Skeletal muscle satellite cell (primary cell): ENCODE data around the gene TSPAN32. TPM values are rescaled to one million over a fixed set of nuclear protein-coding genes. Genes with fewer than 3 reads are reported as not detected.

ENCODE experiments used
- H3K27me3 ChIP-seq: 2 replicates; pipeline ENCODE4 v1.7.0; 2013; ENCODE audit warnings: low read length; ENCODE audit not compliant: control insufficient read depth, insufficient read depth
- H3K36me3 ChIP-seq: 2 replicates; pipeline ENCODE4 v1.7.0; 2013; ENCODE audit warnings: mild to moderate bottlenecking, control low read depth, low read length; ENCODE audit not compliant: insufficient read depth
- H3K4me1 ChIP-seq: 2 replicates; pipeline ENCODE4 v1.7.0; 2013; ENCODE audit warnings: low read length; ENCODE audit not compliant: control insufficient read depth, insufficient read depth
- H3K4me2 ChIP-seq: 2 replicates; pipeline ENCODE4 v1.7.0; 2013; ENCODE audit warnings: mild to moderate bottlenecking, low read length
- H3K4me3 ChIP-seq: 2 replicates; pipeline ENCODE4 v1.7.0; 2013; ENCODE audit warnings: low read length
- H3K9ac ChIP-seq: 2 replicates; pipeline ENCODE4 v1.7.0; 2013; ENCODE audit warnings: mild to moderate bottlenecking, low read depth, low read length, moderate library complexity
- H3K9me3 ChIP-seq: replicated peaks from 2 replicates; pipeline ENCODE4 v1.7.0; 2013; ENCODE audit warnings: mild to moderate bottlenecking, control low read depth, low read length
- total RNA-seq: library from RNA; depleted of rRNA; stranded (reverse); fragments of >200 nt; gene quantifications from 2 replicates; pipeline ENCODE4 v1.2.3, GENCODE V29; 2012; rRNA removed

TSPAN32 gene, protein sequence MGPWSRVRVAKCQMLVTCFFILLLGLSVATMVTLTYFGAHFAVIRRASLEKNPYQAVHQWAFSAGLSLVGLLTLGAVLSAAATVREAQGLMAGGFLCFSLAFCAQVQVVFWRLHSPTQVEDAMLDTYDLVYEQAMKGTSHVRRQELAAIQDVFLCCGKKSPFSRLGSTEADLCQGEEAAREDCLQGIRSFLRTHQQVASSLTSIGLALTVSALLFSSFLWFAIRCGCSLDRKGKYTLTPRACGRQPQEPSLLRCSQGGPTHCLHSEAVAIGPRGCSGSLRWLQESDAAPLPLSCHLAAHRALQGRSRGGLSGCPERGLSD
- total RNA-seq, result under 0.01 TPM in 1 of 2 replicates, not detected in the other

DNA sequence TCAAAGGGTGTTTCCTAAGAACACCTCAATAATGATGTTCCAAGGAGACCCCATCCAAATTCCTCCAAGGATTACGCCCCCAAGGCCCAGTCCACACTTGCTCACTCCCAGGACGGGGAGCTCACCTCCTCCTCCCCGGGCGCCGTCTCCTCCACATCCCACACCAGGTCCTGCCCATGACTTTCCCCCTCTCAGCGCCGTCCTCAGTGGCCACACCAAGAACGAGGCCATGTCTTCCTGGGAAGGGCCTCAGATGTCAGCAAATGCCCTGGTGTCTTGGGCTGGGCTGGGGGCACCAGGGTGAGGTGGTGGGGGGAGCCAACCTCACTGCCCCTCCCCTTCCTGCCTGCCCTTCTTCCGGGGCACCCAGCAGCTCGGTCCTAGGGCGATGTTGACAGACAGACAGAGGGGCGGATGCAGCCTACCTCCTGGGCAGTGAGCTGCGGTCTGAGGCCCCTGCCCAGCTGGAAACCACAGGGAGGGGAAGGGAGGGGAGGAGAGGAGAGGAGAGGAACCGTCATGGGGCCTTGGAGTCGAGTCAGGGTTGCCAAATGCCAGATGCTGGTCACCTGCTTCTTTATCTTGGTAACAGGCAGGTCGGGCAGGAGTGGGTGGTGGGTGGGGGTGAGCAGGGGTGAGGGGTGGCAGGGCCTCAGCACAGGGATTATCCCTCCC is at the start of gene TSPAN32, which contains the start of gene C11orf21:
Gene TSPAN32 (plus strand): TSS at position 383 of the 675 bp plus-strand sequence. CDS start 137 bp downstream, at position 520.
Gene C11orf21 (minus strand): TSS at position 288 of the 675 bp plus-strand sequence. CDS start 110 bp downstream, at position 178.
- no peak within 1 kb of the TSS for H3K4me3 ChIP-seq
- H3K27me3 ChIP-seq, result peaks cover 13% of the 10 kb centered on the region
- no peak within 1 kb of the TSS for H3K9ac ChIP-seq
- H3K36me3 ChIP-seq, result no peaks in the 10 kb centered on the region
- H3K4me2 ChIP-seq, result no peak within 1 kb of the TSS
- H3K9me3 ChIP-seq, result no peaks in the 10 kb centered on the region
- H3K4me1 ChIP-seq, result peaks cover 14% of the 10 kb centered on the region

DNA sequence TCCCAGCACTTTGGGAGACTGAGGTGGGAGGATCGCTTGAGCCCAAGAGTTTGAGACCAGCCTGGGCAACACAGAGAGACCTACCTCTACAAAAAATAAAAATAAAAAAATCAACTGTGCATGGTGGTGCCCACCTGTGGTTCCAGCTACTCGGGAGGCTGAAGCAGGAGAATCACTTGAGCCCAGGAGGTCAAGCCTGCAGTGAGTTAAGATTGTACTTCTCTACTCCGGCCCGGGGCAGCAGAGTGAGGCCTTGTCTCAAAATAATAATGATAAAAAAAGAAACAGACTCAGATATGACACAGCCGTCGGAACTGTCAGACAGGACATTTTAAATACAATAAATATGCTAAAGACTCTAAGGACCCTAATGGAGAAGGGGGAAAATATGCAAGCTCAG is 49.8 kb upstream of the TSPAN32 start:
- Histone ChIP-seq H3K9me3 (no peaks in the 10 kb centered on the region), H3K4me1 (no peaks in the 10 kb centered on the region), H3K9ac (no peak overlapping the region), H3K27me3 (peaks cover 31% of the 10 kb centered on the region), H3K36me3 (no peaks in the 10 kb centered on the region), H3K4me2 (no peak overlapping the region), H3K4me3 (no peak overlapping the region)

DNA sequence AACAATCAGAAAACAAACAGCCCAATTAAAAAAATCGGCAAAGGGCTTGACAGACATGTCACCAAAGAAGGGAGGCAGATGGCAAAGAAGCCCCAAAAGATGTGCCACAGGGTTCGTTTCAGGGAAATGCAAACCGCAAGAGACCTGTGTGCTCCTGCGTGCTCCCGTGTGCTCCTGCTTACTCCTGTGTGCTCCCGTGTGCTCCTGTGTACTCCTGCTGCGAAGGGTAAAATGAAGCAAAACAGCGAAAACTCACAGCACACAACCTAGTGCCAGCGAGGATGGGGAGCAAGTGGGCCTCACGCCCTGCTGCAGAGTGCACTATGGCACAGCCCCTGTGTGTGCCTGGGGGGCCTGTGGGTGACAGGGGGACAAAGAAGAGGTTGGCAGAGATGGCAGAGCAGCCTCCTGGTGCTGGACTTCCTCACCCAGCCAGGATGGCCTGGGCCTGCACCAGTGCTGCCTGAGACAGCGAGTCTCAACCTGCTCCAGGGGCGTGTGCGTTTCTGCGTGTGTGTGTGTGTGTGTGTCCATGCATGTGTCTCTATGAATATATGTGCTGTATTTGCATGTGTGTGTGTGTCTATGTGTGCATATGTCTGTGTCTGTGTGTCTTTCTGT is 45.4 kb upstream of the TSPAN32 start:
- H3K9me3 ChIP-seq, result no peaks in the 10 kb centered on the region
- no peaks in the 10 kb centered on the region for H3K36me3 ChIP-seq
- H3K4me2 ChIP-seq, result no peak overlapping the region
- H3K9ac ChIP-seq, result no peak overlapping the region
- H3K4me1 ChIP-seq, result no peaks in the 10 kb centered on the region
- peaks cover 40% of the 10 kb centered on the region for H3K27me3 ChIP-seq
- no peak overlapping the region for H3K4me3 ChIP-seq

DNA sequence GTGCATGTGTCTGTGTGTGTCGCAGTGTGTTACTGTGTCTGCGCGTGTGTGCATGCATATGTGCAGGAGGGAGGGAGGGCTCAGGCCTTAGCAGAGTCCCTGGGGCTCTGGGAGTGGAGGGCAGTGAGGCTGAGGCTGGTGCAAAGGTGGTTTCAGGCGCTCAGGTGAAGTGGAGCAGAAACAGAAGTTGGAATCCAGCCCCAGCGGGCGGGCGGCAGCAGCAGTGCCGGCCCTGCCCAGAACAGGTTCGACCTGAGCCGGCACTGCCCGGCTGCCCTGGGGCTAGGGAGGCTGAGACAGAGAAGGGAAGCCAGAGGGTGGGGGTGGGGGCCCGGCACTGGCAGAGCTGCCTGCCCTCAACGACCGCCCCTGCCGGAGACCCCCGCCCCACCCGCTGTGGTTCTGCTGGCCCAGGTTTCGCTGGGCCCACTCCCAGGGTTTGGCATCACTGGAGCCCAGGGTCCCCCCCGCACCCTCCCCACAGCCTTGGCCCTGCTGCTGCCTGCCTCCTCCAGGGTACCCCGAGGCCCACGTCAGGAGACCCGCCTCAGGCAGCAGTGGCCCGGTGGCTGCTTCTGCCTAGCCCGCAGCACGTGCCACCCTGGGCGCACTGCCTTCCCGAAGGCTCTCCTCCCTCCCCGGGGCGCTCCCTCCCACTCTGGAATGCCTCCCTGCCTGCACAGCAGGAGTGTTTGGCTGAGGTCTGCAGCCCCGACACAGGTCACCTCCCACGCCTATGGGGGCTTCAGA is 44.7 kb upstream of the TSPAN32 start:
- no peak overlapping the region for H3K4me2 ChIP-seq
- no peak overlapping the region for H3K4me3 ChIP-seq
- no peak overlapping the region for H3K9ac ChIP-seq

DNA sequence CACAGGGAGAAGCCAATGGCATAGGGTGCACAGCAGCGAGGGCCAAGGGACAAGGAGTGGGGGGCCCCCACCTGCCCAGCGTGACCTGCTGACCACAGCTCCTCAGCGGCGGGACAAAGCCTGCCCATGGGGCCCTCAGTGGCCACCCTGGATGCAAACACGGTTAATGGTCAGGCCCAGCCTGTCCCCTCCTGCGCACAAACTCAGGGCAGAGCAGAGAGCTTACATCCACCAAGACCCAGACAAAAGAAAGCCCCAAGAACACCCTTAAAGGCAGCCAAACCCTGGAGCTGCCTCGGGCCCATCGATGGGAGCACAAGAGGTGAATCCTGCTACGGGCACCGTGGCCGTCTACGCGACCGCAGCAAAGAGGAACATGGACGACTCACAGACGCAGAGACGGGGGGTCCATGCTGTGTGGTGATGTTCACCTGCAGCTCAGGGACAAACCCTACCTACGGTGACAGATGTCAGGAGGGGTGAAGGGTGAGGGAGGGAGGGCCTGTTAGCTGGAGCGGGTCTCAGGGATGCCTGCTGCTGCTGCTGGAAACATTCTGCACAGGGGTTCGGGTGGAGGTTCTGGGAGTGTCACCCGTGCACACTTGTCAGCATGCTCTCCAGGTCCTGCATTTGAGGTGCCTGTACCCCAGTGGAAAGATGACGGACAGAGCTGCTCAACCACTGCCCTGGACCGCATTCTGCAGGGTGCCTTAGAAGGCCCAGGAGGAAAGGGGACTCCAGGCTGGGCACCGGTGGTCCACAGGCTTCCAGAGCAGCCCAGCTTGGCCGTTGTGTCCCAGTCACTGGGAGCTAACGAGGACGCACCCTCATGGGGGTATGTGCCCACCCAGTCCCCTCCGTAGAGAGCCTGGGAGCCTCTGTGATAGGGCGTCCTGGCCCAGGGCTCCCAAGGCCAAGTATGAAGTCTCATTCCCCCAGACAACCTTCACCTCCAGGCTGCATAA is 43.0 kb upstream of the TSPAN32 start:
- H3K9me3 ChIP-seq, result no peaks in the 10 kb centered on the region
- H3K9ac ChIP-seq, result no peak overlapping the region
- no peak overlapping the region for H3K4me3 ChIP-seq
- H3K27me3 ChIP-seq, result peaks cover 50% of the 10 kb centered on the region
- H3K4me2 ChIP-seq, result no peak overlapping the region
- H3K4me1 ChIP-seq, result no peaks in the 10 kb centered on the region
- H3K36me3 ChIP-seq, result no peaks in the 10 kb centered on the region

More for the DNA sequence above, 44.7 kb upstream of the TSPAN32 start:
- H3K4me1 ChIP-seq, result no peaks in the 10 kb centered on the region
- H3K27me3 ChIP-seq, result peaks cover 47% of the 10 kb centered on the region
- no peaks in the 10 kb centered on the region for H3K36me3 ChIP-seq
- no peaks in the 10 kb centered on the region for H3K9me3 ChIP-seq

DNA sequence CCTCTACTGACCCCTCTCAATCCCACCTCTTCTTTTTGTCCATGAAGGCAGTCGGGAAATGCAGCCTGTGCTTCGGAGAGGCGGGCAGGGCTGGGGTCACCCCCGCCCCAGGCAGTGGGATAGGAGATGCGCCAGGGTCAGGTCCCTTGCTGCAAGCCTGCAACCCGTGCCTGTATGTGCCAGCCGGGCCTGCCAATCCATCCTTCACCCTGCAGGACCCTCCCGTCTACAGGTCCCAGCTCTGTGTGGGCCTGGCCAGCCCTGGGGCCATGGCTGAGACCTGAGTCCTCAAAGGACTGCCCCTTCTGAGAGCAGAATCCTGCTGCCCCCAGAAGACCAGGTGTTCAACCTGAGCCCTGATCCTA is 42.4 kb upstream of the TSPAN32 start:
- Histone ChIP-seq H3K4me1 (no peaks in the 10 kb centered on the region), H3K27me3 (peaks cover 51% of the 10 kb centered on the region)

DNA sequence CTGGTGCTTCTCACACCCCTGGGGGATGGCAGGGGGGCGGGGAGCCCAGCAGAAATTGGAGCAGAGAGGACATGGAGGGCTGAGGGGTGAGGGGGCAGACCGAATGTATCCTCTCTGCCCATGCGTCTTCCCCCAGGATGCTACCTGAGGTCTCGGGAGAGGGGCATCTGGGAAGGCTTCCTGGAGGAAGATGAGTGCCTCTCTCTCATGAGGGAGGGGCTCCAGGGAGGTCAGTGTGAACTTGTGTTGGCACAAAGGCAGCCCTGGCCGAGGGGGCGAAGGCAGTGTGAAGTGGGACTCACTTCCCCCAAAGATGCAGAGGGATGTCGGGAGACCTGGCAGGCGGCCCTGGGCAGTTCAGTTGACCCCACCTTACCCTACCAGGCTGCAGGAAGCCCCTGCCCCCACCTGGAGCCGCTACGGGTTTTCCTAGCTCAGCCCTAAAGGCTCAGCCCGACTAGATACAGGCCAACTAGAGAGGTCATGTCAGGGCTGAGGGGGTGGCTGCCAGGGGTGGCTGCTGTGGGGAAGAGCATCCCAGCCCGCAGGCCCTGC is 41.8 kb upstream of the TSPAN32 start:
- no peak overlapping the region for H3K9ac ChIP-seq
- no peak overlapping the region for H3K4me3 ChIP-seq
- H3K4me1 ChIP-seq, result no peaks in the 10 kb centered on the region
- H3K4me2 ChIP-seq, result no peak overlapping the region
- H3K36me3 ChIP-seq, result no peaks in the 10 kb centered on the region
- peaks cover 56% of the 10 kb centered on the region for H3K27me3 ChIP-seq
- no peaks in the 10 kb centered on the region for H3K9me3 ChIP-seq

More for the DNA sequence above, 42.4 kb upstream of the TSPAN32 start:
- H3K9me3 ChIP-seq, result no peaks in the 10 kb centered on the region
- H3K4me2 ChIP-seq, result no peak overlapping the region
- no peak overlapping the region for H3K9ac ChIP-seq
- no peak overlapping the region for H3K4me3 ChIP-seq
- no peaks in the 10 kb centered on the region for H3K36me3 ChIP-seq

DNA sequence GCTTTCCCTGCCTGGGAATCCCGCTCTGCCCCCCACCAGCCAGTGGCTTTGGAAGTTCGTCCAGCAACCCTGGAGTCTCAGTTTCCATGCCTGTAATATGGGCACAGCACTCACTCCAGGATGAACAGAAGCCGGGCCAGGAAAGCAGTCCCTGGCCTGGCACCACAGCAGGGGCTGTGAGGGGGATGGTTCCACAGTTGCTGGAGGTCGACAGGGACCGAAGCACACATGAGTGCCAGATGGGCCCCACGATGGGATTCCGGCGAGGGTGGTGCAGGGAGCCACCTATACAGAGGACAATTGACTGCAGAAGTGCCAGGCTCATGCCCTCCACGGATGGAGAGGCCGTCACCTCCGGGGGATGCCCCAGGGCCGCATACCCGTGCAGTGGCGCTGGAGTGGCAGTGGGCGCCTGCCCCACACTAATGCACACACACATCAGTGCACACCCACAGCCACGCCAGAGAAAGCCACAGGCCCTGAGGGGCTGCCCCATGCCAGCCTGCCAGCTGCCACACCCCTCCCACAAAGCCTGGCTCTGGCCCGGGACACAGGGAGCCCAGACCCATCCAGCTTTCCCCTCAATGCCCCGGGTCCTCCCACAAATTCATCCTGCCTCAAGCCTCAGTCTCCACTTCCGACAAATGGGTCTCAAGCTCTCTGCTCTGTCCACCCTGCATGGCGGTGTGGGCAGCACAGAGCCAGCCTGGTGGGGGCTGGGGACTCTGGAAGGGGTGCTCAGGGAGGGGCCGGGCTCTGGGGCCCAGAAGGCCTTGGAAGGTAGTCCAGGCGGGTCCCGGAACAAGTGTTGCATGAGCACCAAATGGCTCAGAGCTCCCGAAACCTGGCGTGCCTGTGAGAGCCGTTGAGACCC is 41.1 kb upstream of the TSPAN32 start:
- H3K4me3 ChIP-seq, result no peak overlapping the region
- H3K4me1 ChIP-seq, result no peaks in the 10 kb centered on the region
- no peak overlapping the region for H3K9ac ChIP-seq
- no peak overlapping the region for H3K4me2 ChIP-seq
- no peaks in the 10 kb centered on the region for H3K36me3 ChIP-seq
- no peaks in the 10 kb centered on the region for H3K9me3 ChIP-seq
- H3K27me3 ChIP-seq, result peaks cover 64% of the 10 kb centered on the region

DNA sequence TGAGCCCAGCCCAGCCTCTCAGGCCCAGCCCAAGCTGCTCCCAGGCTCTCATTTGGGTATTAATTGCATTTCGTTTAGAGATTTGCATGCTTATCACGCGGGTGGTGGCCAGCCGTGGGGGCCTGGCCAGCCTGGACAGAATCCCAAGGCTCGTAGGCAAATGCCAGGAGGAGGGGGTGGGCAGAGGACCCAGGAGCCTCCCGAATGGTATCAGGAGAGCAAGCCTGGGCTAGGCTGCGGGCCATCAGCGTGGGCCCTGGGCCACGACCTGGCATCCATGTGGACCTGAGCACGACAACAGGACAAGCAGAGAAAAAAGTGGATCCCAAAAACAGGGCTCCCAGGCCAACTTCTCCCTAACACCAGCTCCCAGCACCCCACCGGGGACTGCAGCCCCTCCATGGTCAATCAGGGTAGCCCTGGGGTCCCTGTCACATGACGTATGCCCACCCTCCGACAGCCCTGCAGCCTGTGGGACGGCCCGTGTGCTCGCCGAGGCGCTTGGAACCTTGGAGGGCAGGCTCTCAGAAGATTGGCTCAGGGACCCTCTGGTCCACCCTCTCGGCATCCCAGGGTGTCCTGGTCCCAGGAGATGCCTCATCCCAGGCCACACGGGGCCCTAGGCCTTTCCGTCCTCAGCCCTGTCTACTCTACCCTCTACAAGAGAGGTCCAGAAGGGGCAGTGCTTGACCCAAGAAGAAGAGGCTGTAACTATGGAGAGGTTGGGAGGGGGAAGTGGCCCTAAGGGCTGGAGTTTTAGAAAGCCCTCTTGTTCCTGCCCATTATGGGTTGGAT is 40.2 kb upstream of the TSPAN32 start:
- Histone ChIP-seq H3K4me3 (no peak overlapping the region), H3K9ac (no peak overlapping the region), H3K4me2 (no peak overlapping the region), H3K27me3 (peaks cover 67% of the 10 kb centered on the region), H3K4me1 (no peaks in the 10 kb centered on the region), H3K9me3 (no peaks in the 10 kb centered on the region), H3K36me3 (no peaks in the 10 kb centered on the region)
